Measurements from ENCODE around the gene RNF157.

RNF157 gene

DNA sequence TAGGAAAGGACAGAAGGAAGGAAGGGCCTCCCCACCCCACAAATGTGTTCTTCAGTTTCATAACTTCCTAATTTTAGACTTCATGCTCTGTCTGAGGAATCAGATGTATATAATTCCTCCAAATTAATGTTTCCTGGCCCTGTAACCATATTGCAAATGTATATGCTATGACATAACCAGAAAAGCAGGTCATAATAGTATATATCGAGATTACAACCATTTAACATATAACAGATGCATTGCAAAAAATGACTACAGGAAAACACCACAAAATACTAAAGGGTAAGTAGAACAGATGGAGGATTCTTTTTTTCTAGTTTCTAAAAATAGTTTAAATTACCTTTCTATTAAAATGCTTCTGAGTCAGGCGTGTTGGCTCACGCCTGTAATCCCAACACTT lies 133.6 kb downstream of the RNF157 start:
- no peak overlapping the region for H3K4me3 ChIP-seq (replicated peaks; ENCODE audit: insufficient read depth, low read length)
- no peak overlapping the region for H3K27ac ChIP-seq (replicated peaks)
- TF ChIP-seq CTCF (IDR thresholded peaks at IDR 0.05; ENCODE audit: insufficient read depth, low read length) (no peak), GABPA (IDR thresholded peaks at IDR 0.05; ENCODE audit: low read depth) (no peak), SPI1 (IDR thresholded peaks at IDR 0.05; ENCODE audit: borderline replicate concordance, low read depth) (no peak), REST (IDR thresholded peaks at IDR 0.05; ENCODE audit: insufficient replicate concordance, low read depth) (no peak), POLR2AphosphoS5 (IDR thresholded peaks at IDR 0.05; ENCODE audit: low read depth) (no peak)
- H3K27me3 ChIP-seq (ENCODE audit: insufficient read depth, poor library complexity, severe bottlenecking): no peaks in the 10 kb centered on the region
- DNase-seq (ENCODE audit: low read depth in 1 of 2, low spot score in 1 of 2): no peak

DNA sequence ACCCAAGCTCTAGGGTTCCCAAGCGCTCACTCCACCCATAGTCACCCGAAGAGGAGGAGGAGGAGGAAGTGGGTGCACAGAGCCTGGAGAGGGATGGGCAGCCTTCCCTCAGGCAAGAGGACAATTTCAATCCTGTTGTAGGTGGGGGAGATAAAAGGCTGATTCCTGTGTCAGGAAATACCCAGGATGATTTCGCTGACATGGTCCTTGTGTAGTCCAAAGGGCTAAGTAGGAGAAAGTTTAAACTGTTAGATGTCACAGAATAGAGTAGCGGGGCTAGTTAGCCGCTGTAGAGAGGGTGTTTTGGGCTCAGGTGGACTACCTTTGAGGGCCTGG lies 135.4 kb downstream of the RNF157 start:
- Histone ChIP-seq H3K27me3 (ENCODE audit: insufficient read depth, poor library complexity, severe bottlenecking) (no peaks in the 10 kb centered on the region), H3K27ac (replicated peaks) (peak overlapping the region; percentile 83), H3K4me3 (replicated peaks; ENCODE audit: insufficient read depth, low read length) (no peak overlapping the region)
- no peak for TF ChIP-seq GABPA (IDR thresholded peaks at IDR 0.05; ENCODE audit: low read depth)
- peak; percentile 27; the same call in 1 of the 2 replicates for TF ChIP-seq SPI1 (IDR thresholded peaks at IDR 0.05; ENCODE audit: borderline replicate concordance, low read depth)
- no peak for TF ChIP-seq REST (IDR thresholded peaks at IDR 0.05; ENCODE audit: insufficient replicate concordance, low read depth)
- no peak for DNase-seq (ENCODE audit: low read depth in 1 of 2, low spot score in 1 of 2)

DNA sequence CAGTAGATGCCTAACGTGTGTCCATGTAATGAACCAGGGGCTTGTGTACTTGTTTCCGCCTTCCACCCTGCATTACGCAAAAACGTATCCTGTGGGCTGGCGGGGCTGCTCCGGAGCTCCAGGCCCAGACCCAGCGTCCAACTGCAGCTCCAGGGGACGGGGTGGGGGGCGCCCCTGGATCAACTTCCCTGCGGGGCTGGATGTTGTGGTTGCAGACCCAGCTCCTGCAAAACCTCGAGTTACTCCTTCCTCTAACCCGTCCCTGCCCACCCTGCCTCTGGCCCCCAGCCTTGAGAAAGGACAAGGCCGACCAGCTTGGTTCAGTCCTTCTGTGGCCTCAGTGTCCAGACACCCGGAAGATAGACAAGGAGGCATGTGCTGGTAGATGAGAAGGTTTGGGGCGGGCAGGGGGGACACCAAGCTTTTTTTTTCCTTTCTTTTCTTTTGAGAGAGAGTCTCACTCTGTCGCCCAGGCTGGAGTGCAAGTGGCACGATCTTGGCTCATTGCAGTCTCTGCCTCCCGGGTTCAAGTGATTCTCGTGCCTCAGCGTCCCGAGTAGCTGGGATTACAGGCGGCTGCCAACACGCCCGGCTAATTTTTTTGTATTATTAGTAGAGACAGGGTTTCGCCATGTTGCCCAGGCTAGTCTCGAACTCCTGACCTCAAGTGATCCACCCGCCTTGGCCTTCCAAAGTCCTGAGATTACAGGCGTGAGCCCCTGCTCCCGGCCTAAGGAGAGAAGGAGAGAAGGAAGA lies 136.0 kb downstream of the RNF157 start:
- peak; percentile 48 to 62 for DNase-seq (ENCODE audit: low read depth in 1 of 2, low spot score in 1 of 2)
- no peak for TF ChIP-seq REST (IDR thresholded peaks at IDR 0.05; ENCODE audit: insufficient replicate concordance, low read depth)
- TF ChIP-seq POLR2AphosphoS5 (IDR thresholded peaks at IDR 0.05; ENCODE audit: low read depth): no peak
- TF ChIP-seq GABPA (IDR thresholded peaks at IDR 0.05; ENCODE audit: low read depth): no peak
- TF ChIP-seq SPI1 (IDR thresholded peaks at IDR 0.05; ENCODE audit: borderline replicate concordance, low read depth): no peak
- TF ChIP-seq CTCF (IDR thresholded peaks at IDR 0.05; ENCODE audit: insufficient read depth, low read length): no peak
- no peaks in the 10 kb centered on the region for H3K27me3 ChIP-seq (ENCODE audit: insufficient read depth, poor library complexity, severe bottlenecking)
- H3K4me3 ChIP-seq (replicated peaks; ENCODE audit: insufficient read depth, low read length): peak overlapping the region; percentile 89
- H3K27ac ChIP-seq (replicated peaks): peak overlapping the region; percentile 83

All from HL-60 (cell line).